ENCODE data around the gene TTC22.

DNA sequence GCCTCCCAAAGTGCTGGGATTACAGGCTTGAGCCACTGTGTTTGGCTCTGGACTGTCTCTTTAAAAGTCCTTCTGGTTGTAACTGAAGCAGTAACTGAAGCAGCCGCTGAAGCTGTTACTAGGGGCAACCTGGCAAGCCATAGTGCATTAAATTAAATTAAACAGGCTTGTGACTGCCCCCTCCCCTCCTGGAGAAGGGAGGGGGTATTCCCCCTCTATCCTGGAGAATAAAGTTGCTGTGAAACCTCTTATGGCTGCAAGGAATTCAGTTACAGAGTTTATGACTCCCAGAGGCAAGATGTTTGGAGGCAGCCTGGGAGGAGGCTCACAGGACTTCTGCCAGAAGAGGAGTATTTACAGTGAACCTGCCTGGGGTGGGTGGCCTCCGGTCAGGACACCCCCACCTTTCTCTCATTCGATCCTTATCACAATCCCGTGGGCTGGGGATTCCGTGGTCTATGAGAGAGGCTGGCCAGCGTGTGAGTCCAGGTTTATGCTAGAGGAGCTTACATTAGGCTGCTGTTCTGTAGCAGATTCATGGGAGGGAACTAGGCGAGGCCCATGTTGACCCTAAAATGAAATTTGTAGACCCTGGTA lies 8.3 kb downstream of the TTC22 start:
- TF ChIP-seq, protein P1, sequence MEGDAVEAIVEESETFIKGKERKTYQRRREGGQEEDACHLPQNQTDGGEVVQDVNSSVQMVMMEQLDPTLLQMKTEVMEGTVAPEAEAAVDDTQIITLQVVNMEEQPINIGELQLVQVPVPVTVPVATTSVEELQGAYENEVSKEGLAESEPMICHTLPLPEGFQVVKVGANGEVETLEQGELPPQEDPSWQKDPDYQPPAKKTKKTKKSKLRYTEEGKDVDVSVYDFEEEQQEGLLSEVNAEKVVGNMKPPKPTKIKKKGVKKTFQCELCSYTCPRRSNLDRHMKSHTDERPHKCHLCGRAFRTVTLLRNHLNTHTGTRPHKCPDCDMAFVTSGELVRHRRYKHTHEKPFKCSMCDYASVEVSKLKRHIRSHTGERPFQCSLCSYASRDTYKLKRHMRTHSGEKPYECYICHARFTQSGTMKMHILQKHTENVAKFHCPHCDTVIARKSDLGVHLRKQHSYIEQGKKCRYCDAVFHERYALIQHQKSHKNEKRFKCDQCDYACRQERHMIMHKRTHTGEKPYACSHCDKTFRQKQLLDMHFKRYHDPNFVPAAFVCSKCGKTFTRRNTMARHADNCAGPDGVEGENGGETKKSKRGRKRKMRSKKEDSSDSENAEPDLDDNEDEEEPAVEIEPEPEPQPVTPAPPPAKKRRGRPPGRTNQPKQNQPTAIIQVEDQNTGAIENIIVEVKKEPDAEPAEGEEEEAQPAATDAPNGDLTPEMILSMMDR (IDR thresholded peaks at IDR 0.05) = no peak
- TF ChIP-seq POLR2AphosphoS5 (IDR thresholded peaks at IDR 0.05; ENCODE audit: low read depth, low read length) = no peak
- TF ChIP-seq, protein P2, sequence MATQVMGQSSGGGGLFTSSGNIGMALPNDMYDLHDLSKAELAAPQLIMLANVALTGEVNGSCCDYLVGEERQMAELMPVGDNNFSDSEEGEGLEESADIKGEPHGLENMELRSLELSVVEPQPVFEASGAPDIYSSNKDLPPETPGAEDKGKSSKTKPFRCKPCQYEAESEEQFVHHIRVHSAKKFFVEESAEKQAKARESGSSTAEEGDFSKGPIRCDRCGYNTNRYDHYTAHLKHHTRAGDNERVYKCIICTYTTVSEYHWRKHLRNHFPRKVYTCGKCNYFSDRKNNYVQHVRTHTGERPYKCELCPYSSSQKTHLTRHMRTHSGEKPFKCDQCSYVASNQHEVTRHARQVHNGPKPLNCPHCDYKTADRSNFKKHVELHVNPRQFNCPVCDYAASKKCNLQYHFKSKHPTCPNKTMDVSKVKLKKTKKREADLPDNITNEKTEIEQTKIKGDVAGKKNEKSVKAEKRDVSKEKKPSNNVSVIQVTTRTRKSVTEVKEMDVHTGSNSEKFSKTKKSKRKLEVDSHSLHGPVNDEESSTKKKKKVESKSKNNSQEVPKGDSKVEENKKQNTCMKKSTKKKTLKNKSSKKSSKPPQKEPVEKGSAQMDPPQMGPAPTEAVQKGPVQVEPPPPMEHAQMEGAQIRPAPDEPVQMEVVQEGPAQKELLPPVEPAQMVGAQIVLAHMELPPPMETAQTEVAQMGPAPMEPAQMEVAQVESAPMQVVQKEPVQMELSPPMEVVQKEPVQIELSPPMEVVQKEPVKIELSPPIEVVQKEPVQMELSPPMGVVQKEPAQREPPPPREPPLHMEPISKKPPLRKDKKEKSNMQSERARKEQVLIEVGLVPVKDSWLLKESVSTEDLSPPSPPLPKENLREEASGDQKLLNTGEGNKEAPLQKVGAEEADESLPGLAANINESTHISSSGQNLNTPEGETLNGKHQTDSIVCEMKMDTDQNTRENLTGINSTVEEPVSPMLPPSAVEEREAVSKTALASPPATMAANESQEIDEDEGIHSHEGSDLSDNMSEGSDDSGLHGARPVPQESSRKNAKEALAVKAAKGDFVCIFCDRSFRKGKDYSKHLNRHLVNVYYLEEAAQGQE (IDR thresholded peaks at IDR 0.05; ENCODE audit: insufficient read depth in 1 of 2, low read depth in 2 of 2, low read length in 1 of 2) = no peak

All from Panc1 (cell line).